PC-3 (cell line): ENCODE measurements around the gene THBS2.

Experiments
- EZH2 ChIP-seq: fragments of 300-600 bp; sonication (generic); IDR thresholded peaks from one replicate; pipeline ENCODE4 v1.6.1; 2017; ENCODE audit warnings: antibody characterized with exemption, mild to moderate bottlenecking, low read length; ENCODE audit not compliant: unreplicated experiment
- EZH2phosphoT487 ChIP-seq: fragments of 300-600 bp; sonication (generic); IDR thresholded peaks from 2 replicates; pipeline ENCODE4 v1.6.1; 2018; ENCODE audit warnings: mild to moderate bottlenecking, antibody characterized with exemption, low read length, borderline replicate concordance
- TF ChIP-seq, protein P1 (sequence below): fragments of 300-600 bp; sonication (generic); conservative IDR thresholded peaks from 2 replicates; pipeline ENCODE4 v1.5.1; 2017; ENCODE audit warnings: antibody characterized with exemption, low read depth, mild to moderate bottlenecking, low read length

DNA sequence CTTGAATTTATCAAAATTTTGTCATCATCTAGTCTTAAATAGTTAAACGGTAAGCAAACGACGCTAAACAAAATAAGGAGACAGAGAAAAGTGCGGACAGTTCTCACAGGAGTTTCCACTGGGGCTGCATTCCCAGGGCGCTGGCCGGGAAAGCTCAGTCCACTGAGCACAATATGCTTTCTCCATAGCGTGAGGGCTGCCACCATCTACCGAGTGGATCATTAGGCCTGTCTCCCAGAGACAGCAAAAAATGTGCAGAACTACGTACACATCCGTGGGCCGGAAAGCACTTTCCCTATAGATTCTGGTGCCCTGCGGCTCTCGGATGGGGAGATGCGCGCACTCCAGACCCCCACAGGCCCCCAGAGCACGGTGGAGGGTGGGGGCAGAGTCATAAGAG lies 84.9 kb downstream of the THBS2 start:
- TF ChIP-seq, protein P1, sequence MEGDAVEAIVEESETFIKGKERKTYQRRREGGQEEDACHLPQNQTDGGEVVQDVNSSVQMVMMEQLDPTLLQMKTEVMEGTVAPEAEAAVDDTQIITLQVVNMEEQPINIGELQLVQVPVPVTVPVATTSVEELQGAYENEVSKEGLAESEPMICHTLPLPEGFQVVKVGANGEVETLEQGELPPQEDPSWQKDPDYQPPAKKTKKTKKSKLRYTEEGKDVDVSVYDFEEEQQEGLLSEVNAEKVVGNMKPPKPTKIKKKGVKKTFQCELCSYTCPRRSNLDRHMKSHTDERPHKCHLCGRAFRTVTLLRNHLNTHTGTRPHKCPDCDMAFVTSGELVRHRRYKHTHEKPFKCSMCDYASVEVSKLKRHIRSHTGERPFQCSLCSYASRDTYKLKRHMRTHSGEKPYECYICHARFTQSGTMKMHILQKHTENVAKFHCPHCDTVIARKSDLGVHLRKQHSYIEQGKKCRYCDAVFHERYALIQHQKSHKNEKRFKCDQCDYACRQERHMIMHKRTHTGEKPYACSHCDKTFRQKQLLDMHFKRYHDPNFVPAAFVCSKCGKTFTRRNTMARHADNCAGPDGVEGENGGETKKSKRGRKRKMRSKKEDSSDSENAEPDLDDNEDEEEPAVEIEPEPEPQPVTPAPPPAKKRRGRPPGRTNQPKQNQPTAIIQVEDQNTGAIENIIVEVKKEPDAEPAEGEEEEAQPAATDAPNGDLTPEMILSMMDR: no peak
- TF ChIP-seq EZH2phosphoT487 (no peak), EZH2 (no peak)
